GM12864 (cell line): ENCODE data around the gene AP5Z1.

Experiments
- DNase-seq: peaks from one replicate; pipeline ENCODE4 v3.0.0-alpha.2; 2011; ENCODE audit warnings: low read depth
- H3K4me3 ChIP-seq: 2 replicates; pipeline ENCODE4 v1.5.1; 2011; ENCODE audit warnings: mild to moderate bottlenecking, low read depth, low read length, control low read depth
- TF ChIP-seq, protein P1 (sequence below): IDR thresholded peaks from 2 replicates; pipeline ENCODE4 v1.5.1; 2011; ENCODE audit warnings: low read depth, mild to moderate bottlenecking, moderate library complexity, low read length, control low read depth, inconsistent platforms; ENCODE audit errors: missing control alignments

AP5Z1 gene

DNA sequence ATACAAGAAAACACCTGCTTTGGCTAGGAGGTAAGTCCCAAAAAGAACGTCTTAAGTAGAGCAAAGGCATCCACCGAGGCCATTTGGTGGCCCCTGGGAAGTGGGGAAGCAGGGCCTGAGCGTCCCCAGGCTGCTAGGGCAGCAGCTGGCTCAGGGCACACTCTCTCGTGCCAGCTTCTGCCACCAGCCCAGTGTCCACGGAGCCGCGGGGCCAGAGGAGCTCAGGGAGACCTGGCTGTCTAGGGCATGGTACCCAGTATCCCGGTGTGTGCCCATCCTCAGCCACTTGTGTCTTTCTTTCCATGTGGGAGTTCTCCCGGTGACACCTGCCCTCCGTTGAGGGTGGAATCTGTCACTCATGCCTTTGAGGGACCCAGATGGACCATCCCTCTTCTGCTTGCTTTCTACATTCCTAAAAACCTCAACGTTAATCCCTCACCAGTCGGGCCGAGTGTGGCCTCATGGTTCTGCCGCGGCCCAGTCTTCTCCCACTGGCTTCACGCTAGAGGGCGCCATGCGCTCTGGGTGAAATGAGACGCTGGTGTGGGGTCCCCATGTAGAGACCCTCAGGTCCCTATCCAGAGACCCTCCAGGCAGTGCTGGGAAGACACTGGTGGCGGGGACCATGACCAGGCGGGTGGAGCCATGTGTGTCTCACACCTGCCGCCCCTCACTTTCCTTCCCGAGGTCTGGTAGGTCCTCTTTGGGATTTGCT is 9.5 kb upstream of the AP5Z1 start:
- DNase-seq: no peak
- TF ChIP-seq, protein P1, sequence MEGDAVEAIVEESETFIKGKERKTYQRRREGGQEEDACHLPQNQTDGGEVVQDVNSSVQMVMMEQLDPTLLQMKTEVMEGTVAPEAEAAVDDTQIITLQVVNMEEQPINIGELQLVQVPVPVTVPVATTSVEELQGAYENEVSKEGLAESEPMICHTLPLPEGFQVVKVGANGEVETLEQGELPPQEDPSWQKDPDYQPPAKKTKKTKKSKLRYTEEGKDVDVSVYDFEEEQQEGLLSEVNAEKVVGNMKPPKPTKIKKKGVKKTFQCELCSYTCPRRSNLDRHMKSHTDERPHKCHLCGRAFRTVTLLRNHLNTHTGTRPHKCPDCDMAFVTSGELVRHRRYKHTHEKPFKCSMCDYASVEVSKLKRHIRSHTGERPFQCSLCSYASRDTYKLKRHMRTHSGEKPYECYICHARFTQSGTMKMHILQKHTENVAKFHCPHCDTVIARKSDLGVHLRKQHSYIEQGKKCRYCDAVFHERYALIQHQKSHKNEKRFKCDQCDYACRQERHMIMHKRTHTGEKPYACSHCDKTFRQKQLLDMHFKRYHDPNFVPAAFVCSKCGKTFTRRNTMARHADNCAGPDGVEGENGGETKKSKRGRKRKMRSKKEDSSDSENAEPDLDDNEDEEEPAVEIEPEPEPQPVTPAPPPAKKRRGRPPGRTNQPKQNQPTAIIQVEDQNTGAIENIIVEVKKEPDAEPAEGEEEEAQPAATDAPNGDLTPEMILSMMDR: peak; percentile 5
- H3K4me3 ChIP-seq: no peak overlapping the region

DNA sequence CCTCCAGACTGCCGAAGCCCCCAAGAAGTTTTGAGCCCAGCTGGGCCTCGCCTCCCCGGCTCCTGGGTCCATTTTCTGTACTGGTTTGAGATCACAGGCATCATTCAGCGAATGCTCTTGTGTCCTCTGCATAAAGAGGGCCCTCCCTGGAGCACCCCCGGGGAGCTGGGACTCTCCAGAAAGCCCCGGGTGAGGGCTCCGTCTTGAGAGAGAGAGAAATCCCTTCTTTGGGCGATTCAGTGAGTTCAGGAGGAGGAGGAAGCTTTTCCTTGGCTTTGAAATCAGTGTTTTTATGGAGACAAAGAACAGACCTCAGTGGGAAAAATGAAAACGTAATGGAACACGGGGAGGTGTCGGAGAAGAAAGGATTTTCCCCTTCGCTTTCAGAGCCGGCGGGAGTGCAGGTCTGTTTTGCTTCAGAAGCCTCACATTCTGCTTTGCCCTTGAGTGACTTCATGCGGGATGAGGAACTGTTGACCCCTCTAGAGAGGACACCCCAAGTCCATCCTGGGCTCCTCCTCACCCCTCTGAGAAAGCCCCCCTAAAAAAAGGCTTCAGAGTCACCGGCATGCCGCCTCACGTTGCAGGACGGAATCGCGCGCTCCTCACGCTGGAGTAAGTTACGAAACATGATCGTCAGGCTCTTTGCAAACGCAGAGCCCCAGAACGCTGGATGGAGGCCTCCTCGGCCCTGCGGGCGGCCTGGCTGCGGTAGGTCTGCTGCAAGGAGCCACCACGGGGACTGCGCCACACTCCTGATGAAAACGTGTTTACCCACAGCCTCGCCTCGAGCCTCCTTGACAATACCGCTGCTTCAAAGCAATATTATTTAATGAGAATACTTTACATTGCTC is 8.5 kb upstream of the AP5Z1 start:
- no peak overlapping the region for H3K4me3 ChIP-seq
- no peak for DNase-seq
- TF ChIP-seq, protein P1: no peak

DNA sequence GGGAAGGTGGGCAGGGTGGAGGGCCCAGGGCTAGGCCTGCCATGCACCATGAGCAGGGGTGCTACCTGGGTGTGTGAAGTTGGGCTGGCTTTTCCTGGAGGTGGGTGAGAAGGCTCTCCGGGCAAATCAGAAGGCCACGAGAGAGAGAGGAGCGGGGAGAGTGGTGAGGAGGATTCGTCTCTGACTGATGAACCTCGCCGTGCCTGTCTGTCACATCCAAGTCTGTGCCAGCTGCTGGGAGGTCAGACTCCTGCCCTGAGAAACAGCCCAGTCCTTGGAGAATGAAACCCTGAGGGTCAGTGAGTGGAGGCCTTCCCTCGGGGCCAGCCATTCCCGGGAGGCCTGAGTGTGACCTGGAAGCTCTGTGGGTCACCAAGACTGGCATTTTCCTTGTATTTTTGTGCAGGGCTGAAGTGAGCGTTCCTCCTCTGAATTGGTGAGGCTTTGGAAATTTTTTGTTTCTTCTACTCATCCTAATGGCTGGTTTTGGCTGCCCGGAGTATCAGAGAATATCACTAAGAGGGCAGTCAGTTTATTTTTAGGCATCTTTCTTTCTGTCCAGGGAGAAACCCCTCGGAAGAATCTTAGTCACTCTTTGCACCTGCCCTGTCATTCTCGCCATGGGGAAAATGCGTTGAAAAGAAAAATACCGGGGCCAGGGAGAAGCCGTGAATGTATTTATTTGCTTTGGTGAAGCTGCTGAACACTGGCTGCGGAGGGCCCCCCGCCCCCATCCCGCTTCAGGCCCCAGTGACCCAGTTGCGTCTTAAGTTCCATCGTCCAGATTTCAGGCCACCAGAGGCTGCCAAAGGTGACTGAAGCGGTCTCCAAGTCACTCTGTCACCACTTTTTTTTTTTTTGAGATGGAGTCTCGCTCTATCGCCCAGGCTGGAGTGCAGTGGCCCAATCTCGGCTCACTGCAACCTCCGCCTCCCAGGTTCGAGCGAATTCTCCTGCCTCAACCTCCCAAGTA is 6.5 kb upstream of the AP5Z1 start:
- no peak for DNase-seq
- TF ChIP-seq, protein P1: no peak
- no peak overlapping the region for H3K4me3 ChIP-seq

DNA sequence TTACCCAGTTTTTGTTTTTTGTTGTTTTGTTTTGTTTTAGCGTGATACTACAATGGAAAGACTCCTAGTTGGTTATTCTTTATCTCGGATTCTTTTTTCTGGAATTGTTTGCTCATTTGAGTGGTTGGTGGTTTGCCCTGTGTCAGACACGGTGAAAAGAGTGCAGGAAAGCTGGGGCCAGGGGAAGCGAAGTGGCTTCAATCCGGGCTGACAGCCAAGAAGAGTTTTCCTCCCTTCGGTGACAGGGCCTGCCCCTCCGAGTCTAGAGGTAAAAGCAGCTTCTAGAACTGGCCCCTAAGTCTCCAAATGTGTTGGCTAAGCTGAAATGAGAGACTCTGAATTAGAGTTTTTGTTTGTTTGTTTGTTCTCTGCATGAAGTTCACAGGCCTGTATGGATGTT is 5.7 kb upstream of the AP5Z1 start:
- no peak overlapping the region for H3K4me3 ChIP-seq
- no peak for DNase-seq
- TF ChIP-seq, protein P1: no peak

DNA sequence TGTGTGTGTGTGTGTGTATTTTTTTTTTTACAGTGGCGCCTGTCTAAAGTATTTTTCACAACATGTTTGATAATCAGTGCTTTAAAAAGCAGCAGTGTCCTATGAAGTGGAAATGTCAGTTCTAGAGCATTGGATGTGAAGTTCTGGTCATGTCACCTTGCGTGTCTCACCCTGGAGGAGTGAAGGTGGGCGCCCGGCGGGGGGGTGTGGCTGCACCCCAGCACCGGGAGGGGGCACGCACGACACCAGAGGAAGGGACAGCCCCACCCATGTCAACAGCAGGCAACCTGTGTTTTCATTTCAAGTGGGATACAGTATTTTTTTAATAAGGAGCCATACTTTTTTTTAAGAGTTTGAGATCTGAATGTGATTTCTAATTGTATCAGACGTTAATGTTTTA is 4.5 kb upstream of the AP5Z1 start:
- TF ChIP-seq, protein P1: no peak
- DNase-seq: no peak
- H3K4me3 ChIP-seq: no peak overlapping the region

DNA sequence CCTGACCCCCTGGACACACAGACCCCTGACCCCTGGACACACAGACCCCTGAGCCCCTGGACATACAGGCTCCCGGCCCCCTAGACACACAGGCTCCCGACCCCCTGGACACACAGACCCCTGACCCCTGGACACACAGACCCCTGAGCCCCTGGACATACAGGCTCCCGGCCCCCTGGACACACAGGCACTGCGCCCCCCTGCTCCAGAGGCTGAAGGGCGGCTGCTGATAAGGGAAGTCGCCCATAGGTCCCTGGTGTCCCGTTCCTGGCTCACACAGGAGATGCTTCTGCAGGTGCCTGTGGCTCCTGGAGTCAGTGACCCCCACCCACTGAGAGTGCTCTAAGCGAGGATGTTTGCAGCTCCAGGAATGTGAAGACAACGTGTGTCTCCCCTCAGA is 3.7 kb upstream of the AP5Z1 start:
- H3K4me3 ChIP-seq: no peak overlapping the region
- no peak for DNase-seq
- TF ChIP-seq, protein P1: no peak
